Activated T-cell treated with anti-CD3 and anti-CD28 coated beads for 48 hours (primary cell): ENCODE measurements around the gene HOXB7.

Source experiments
- DNase-seq: peaks from one replicate; pipeline ENCODE4 v3.0.0-alpha.2; 2020; ENCODE audit warnings: low read depth

Gene HOXB7

DNA sequence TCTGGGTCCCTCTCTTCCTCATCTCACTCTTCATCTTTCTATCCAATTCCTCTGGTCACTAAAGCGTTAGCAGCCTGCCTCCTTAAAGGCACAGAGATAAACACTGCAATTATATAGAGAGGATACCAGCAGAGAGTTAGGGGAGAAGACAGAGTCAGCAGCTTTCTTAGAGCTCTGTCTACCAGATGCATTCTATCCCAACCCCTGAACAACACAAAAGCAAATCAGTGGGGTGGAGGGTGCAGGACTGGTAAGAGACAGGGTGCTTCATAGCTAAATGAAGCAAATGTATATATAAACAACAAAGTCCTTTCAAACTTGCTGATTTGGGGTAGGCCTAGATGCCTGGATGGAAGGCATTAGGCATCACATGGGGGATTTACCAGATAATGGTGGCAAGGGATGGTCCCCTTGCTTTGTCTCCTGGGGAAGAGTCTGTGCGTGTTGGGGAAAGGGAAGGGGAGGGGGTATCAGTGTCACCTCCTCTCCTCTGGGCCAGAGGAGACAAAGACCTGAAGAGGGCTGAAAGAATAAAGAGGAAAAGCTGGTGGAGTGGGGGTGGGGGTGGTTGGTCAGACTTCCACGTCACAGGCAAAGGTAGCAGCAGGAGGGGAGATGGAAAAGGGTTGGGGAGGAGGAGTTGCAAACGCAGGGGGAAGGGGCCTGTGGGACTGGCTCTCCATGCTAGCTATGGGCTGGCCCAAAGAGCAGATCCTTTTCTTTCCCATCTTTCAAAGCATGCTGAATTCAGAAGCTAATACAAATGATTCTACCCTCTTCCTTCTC, 44.7 kb downstream of the HOXB7 start:
- no peak for DNase-seq

DNA sequence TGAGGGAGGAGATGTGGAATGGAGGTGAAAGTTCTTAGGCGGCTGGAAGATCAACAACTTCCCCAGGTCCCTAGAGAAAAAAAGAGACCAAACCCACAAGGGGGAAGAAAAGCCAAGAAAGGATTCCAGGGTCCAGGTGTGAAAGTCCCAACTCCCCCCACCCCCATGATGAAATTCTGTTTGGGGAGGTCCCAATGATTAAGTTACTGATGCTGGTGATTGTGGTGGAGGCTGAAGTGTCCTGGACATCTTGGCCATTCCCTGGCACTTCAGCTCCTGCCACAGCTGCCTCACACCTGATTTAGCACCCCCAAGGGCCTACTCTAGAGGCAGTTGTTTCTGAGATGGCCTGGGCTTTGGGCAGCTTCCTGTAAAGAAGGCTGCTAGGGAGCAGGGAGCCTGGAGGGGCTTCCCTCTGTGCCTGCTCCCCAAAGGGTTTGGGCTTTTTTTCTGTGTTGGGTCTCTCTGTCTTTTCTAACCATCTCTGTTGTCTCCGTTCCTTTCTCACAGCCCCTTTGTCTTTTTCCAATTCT, 45.7 kb downstream of the HOXB7 start:
- DNase-seq, result no peak

DNA sequence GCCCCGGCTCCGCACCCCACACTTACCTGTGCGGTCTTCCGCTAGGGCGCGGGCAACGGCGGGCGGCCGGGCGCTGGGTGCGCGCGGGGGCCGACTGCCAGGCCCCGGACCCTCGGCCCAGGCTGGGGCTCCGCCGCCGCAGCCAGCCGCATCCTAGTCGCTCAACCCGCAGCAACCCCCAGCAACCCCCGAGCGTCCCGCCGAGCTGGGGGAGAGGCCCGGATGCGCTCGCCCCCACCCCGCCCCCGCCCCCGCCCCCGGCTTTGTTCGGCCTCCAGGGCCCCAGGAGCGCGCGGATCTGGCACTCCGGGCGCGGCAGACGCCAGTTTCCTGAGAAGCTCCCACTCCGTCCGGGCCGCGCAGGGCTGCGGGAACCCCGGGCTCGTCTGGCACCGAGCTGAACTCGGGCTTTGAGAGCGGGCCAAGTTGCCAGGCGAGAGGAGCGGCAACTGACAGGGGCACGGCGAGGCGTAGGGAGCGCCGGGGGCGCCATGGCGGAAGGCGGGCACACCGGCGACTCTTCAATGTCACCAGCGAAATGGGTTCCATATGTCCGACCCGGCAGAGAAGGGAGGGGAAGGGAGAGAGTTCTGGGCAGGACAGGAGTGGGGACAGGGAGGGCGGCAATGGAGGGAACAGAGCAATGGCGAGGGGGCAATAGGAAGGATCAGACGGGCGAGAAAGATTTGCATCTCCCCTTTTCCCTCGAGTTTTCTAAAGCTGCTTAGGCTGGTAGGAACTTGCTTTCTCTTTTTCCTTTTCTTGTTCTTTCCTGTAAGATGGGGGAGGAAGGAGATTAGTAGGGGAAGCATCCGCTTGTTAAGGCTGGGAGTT, 46.4 kb downstream of the HOXB7 start:
- DNase-seq, result no peak

DNA sequence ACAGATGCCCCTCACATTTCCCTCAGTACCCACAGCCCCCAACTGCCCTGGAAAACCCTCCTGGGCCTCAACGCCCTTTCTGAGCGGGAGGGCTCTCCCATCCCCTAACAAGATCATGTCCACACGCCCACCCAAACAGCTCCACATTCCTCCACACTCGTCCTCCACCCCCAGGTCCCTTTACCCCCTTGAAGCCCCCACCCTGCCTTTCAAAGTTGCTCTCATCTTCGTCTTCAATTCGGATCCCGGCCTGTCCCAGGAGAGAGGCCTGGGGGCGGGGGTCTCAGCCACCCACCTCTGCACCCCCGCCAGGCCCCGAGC, 47.0 kb downstream of the HOXB7 start:
- DNase-seq, result no peak

DNA sequence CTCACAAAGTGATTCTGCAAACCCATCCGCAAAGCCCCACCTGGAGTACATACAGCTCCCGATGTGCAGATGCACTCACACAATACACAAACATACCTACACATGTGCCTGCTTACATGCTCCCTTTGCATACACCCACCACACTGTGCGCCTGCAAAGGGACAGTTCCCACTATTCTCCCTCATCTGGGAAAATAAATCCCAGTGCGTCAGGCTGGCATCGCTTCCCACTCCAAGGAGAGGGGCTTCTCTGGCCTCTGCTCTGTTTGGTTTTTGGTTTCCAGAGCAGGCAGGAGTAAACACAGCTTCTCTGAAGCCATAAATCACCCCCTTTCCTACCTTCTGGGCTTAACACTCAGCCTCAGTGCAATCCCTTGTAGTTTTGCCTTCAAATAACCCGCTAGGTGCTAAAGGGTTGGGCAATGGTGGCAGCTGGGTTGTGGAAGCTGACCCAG, 47.4 kb downstream of the HOXB7 start:
- DNase-seq, result no peak

DNA sequence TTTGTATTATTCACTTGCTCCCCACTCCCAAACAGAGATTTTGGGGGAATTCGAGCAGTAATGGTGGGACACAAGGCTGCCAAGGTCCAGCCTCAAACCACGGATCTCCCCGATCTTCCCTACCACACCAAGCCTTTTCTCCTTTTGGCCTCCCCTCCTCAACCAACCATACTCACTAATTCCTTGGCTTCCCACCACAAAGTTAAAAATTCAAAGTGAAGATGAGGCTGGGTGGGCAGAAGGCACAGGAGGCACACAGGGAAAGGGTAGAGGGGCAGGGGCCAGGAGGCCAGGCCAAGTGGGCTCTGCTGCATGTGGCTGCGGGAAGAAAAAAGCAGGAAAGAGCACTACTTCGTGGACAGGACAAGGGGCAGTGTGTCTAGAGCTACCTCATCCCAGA, 47.9 kb downstream of the HOXB7 start:
- no peak for DNase-seq

DNA sequence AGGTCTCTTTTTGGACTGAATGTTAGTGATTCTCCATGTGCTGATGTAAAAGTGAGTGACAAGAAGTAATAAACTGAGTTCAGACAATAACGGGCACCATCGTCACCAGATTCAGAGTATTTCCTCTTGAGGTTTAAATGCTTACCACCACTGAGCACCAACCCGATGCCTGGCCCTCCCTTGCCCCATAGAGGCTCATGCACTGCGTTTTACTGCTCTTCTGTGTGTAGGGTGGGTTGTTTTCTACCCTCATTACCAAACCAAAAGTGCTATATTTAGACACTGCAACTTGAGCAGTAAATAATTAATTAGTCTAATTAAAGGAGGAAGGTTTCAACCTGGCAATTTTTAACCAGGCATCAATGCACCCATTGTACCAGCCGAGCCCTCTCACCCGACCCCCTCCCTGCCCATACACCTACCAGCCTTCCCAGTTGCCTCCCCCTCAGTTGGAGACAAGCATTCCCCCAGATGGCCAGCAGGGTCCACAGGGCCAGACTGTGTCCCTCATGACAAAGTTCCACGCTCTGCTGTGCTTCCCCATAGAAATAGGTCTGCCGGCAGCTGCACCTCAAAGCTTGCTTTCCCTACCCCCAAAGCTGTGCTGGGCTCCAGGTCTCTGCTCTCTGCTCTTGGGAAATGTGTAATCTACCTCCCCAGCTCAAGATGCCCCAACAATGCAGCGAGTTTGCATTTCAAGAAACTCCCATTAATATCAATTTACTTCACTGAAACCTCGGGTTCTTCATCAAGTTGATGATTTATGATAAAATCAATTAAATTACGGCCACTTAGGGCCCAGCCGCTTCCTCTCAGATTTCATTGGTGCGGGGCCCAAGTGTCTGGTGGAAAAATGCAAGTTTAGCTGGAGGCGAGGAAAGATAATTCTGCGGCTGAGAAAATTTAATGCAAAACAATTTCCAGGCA, 48.7 kb downstream of the HOXB7 start:
- DNase-seq, result no peak

DNA sequence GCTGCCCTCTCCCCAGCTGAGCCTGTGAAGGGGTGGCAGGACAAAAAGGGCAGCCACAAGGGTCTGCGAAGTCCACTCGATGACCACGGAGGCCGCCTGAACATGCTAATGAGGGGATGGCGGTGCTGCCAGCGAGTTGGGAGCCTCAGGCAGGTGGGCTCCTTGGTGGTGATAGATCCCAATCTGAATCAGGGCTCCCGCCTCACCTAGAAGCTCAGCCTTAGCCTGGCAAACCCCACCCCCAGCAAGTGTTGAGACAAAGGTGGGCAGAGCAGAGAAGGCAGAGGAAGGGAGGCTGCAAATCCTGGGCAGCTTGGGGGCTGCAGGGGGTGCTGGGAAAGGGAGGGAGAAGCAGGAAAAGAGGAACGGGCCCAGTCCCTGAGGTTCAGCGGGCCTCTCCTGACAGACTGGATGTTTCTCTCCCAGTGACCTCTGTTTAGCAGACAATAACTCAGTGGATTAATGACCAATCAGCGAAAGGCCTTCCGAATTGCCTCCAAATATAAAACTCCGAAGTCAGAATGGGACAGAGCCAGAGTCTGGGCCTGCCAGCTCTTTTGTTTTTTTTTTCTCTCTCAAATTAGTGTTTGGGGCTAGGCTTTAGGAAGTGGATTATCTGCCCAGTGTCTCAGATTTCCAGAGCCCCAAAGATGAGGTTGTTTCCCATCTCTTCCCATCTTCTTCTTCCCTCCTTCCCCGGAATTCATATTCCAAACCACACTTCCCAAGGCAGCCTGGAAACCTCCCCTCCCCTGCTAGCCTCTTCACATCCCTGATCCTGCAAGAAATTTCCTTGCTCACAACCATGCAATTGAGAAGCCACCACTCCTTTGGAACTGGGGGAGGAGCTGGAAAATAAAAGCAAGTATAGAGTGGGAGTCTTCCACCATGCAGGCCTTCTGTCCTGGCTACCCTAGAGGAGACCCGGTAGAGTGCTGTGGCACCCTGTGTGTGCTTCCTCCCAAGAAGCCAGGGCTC, 50.7 kb downstream of the HOXB7 start:
- no peak for DNase-seq

DNA sequence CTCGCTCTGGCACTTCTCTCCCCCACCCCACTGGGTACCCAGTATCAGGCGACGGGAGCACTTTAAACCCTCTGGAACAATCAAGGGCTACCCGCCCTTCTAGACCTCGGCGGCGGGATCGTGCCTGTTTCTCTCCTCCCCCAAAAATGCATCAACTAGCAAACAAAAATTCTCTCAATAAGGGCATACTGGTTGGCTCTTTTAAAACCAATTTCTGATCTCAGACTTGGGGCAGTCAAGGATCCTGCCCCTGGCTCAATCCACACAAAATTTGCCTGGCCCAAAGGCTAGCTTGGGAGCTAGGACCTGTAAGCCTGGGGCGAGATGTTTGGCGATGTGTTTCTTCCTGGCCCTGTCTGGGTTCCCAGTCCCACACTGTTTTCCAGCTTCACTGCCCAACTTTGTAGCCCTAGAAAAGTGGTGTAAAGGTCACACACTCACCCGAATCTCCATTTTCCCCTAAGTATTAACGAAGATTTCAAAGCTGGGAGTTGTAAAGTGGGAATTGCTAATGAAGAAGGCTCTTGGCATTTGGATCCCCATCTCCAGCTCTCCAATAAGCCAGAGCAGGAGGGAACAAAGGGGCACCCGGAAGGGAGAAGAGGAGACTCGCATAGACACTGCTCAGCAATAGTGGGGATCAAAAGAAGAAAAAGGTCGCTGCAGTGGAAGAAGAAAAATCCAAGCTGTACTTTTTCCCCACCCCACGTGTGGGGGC, 51.5 kb downstream of the HOXB7 start:
- DNase-seq, result no peak

DNA sequence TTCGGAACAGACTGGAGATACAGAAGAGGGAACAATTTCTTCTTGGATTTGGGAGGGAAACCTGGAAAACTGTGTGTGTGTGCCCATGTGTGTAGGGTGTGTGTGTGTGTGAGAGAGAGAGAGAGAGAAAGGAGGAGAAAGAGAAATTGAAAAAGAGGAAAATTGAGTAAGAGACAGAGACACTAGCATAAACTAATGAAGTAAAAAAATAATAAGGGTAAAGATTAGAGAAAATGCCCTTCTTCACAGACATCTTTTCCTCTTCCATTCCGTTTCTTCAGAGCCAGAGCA, 52.0 kb downstream of the HOXB7 start:
- no peak for DNase-seq

DNA sequence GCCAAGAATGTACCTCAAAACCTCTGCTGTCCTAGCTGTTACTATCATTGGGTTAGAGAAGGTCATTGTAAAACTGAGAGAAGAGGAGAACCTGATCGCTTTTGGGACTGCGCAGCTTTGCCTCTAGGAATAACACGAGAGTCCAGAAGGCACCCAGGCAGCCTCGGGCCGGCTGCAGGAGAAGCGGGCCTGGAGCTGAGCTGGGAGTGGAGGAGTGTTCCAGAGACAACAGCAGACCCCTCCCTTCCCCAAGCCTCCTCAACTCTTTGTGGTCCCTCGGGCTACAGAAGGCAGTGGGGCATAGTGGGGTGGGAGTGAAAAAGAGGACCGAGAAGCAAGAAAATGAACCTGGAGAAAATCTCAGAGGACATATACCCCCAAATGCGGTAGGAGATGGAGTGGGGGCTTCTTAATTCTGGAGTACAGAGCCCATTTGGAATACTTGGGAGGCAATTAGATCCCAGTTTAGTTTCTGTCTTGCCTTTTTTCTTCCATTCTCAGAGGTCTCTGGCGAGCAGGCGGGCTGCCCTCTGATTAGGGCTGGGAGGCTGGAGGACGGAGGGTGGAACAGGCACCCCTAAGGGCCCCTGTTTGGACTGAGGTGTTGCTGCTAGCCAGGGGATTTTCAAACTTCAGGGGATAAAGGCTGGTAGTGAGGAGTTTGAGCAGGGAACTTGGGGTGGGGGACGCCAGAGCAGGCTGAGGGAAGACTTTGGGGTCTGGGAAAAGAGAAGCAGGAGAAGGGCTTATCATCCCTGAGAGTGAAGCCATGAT, 52.6 kb downstream of the HOXB7 start:
- no peak for DNase-seq
